A673 (cell line): ENCODE results near the gene CDC45. TPM values are rescaled to one million over a fixed set of nuclear protein-coding genes. Genes with fewer than 3 reads are reported as not detected.

Experiments
- BruUV-seq: library from RNA; stranded (reverse); fragments of 400-500 nt; replicated peaks from 2 replicates; lab custom pipeline; 2021; lab: Mats Ljungman, UMichigan
- CTCF ChIA-PET: fragments of 300-600 bp; sonication (Branson Sonifier 250); formaldehyde crosslinking; loops from one replicate; lab custom pipeline; 2022; ENCODE audit warnings: antibody characterized with exemption; lab: Charles Lee
- POLR2A ChIA-PET: fragments of 300-600 bp; sonication (Branson Sonifier 250); formaldehyde crosslinking; loops from one replicate; lab custom pipeline; 2022; ENCODE audit warnings: antibody characterized with exemption; ENCODE audit not compliant: low non-redundant PET; lab: Charles Lee
- DNase-seq: peaks from one replicate; pipeline ENCODE4 v3.0.0-alpha.2; 2015; ENCODE audit warnings: low spot score
- H3K27ac ChIP-seq: fragments of 200-600 bp; sonication (generic); 2 replicates; pipeline ENCODE4 v1.5.1; 2016; ENCODE audit warnings: mixed run types, low read depth, mild to moderate bottlenecking, mixed read lengths, antibody characterized with exemption, low read length; ENCODE audit not compliant: poor library complexity, severe bottlenecking
- H3K27me3 ChIP-seq: fragments of 200-600 bp; sonication (generic); replicated peaks from 2 replicates; pipeline ENCODE4 v1.6.1; 2017; ENCODE audit warnings: mixed run types, low read depth, mild to moderate bottlenecking, mixed read lengths, antibody characterized with exemption, low read length; ENCODE audit not compliant: insufficient read depth, poor library complexity
- H3K36me3 ChIP-seq: fragments of 200-600 bp; sonication (generic); 2 replicates; pipeline ENCODE4 v1.6.1; 2016; ENCODE audit warnings: mixed run types, mild to moderate bottlenecking, mixed read lengths, antibody characterized with exemption, low read length; ENCODE audit not compliant: insufficient read depth, poor library complexity, severe bottlenecking
- H3K4me1 ChIP-seq: fragments of 200-600 bp; sonication (generic); 2 replicates; pipeline ENCODE4 v1.6.1; 2017; ENCODE audit warnings: mixed run types, mild to moderate bottlenecking, mixed read lengths, antibody characterized with exemption, low read length; ENCODE audit not compliant: insufficient read depth, poor library complexity, severe bottlenecking
- H3K4me3 ChIP-seq: fragments of 200-600 bp; sonication (generic); 2 replicates; pipeline ENCODE4 v1.5.1; 2016; ENCODE audit warnings: low read depth, mixed run types, mild to moderate bottlenecking, mixed read lengths, low read length; ENCODE audit not compliant: poor library complexity, severe bottlenecking
- H3K9me3 ChIP-seq: fragments of 200-600 bp; sonication (generic); 2 replicates; pipeline ENCODE4 v1.6.1; 2016; ENCODE audit warnings: mixed run types, low read depth, mild to moderate bottlenecking, mixed read lengths, antibody characterized with exemption, low read length; ENCODE audit not compliant: poor library complexity, severe bottlenecking
- CTCF ChIP-seq: fragments of 300-800, 200-600 bp; sonication (generic); conservative IDR thresholded peaks from 2 replicates; pipeline ENCODE4 v1.5.1; 2017; ENCODE audit warnings: low read depth, mild to moderate bottlenecking, antibody characterized with exemption, low read length, moderate library complexity, mixed read lengths
- EZH2 ChIP-seq: fragments of 200-600 bp; sonication (generic); IDR thresholded peaks from 2 replicates; pipeline ENCODE4 v1.6.1; 2017; ENCODE audit warnings: borderline replicate concordance, low read depth, mild to moderate bottlenecking, mixed read lengths, antibody characterized with exemption, low read length; ENCODE audit not compliant: poor library complexity, severe bottlenecking
- intact Hi-C: fragments of 100-400 bp; cut with micrococcal nuclease; formaldehyde crosslinking; loops from one replicate; pipeline ENCODE4 v1.10.0; 2022; ENCODE audit not compliant: unreplicated experiment
- total RNA-seq: library from RNA; stranded (reverse); gene quantifications from 2 replicates; pipeline ENCODE4 v1.2.3, GENCODE V29; 2021

The CDC45 gene
- total RNA-seq, 1 experiment from 2014 or later, result 79.2 TPM

- Histone ChIP-seq H3K36me3 (no peaks in the 10 kb centered on the region), H3K9me3 (no peaks in the 10 kb centered on the region), H3K4me1 (no peaks in the 10 kb centered on the region), H3K27me3 (no peaks in the 10 kb centered on the region), H3K27ac (no peak overlapping the region), H3K4me3 (no peak overlapping the region)
- POLR2A ChIA-PET, result no interaction called here
- TF ChIP-seq CTCF, result no peak
- TF ChIP-seq EZH2, result no peak
- no peak for DNase-seq
- intact Hi-C loops, result no loop called here
- CTCF ChIA-PET, result no interaction called here
- BruUV-seq, result no TSS peak
Measured at GRCh38 chr22:19548964-19549363, 69.2 kb downstream of the CDC45 start.

- Histone ChIP-seq H3K36me3 (no peaks in the 10 kb centered on the region), H3K27me3 (no peaks in the 10 kb centered on the region), H3K4me1 (no peaks in the 10 kb centered on the region), H3K4me3 (no peak overlapping the region), H3K9me3 (no peaks in the 10 kb centered on the region), H3K27ac (no peak overlapping the region)
- POLR2A ChIA-PET, result no interaction called here
- no TSS peak for BruUV-seq
- intact Hi-C loops, result no loop called here
- no peak for DNase-seq
- CTCF ChIA-PET, result no interaction called here
- TF ChIP-seq EZH2 (no peak), CTCF (no peak)
Measured at GRCh38 chr22:19549428-19549827, 69.7 kb downstream of the CDC45 start.

- Histone ChIP-seq H3K4me3 (no peak overlapping the region), H3K4me1 (no peaks in the 10 kb centered on the region), H3K27me3 (no peaks in the 10 kb centered on the region), H3K9me3 (no peaks in the 10 kb centered on the region), H3K36me3 (no peaks in the 10 kb centered on the region), H3K27ac (no peak overlapping the region)
- TF ChIP-seq CTCF (no peak), EZH2 (no peak)
- BruUV-seq, result no TSS peak
- CTCF ChIA-PET, result no interaction called here
- intact Hi-C loops, result no loop called here
- POLR2A ChIA-PET, result no interaction called here
- DNase-seq, result no peak
Measured at GRCh38 chr22:19550382-19550781, 70.7 kb downstream of the CDC45 start.
